Skeletal muscle tissue (tissue), 4 donors: ENCODE measurements around the gene PRR18. TPM values are rescaled to one million over a fixed set of nuclear protein-coding genes. Genes with fewer than 3 reads are reported as not detected.
A peak's percentile ranks its signal among the peaks of the same experiment; 100 is the strongest.

Source experiments
- H3K27ac ChIP-seq: one replicate; pipeline ENCODE4 v1.7.0; 2013; ENCODE audit warnings: mild to moderate bottlenecking, low read depth, low read length, inconsistent platforms
- H3K27me3 ChIP-seq, 3 donors: one replicate each; pipeline ENCODE4 v1.7.0; 2013; ENCODE audit warnings: low read length in 3 of 3; ENCODE audit not compliant: control insufficient read depth in 3 of 3, insufficient read depth in 3 of 3
- H3K36me3 ChIP-seq, 3 donors: one replicate each; pipeline ENCODE4 v1.7.0; 2013; ENCODE audit warnings: low read length in 3 of 3; ENCODE audit not compliant: control insufficient read depth in 3 of 3, insufficient read depth in 3 of 3
- H3K4me1 ChIP-seq, 3 donors: one replicate each; pipeline ENCODE4 v1.7.0; 2013; ENCODE audit warnings: low read length in 3 of 3, mild to moderate bottlenecking in 3 of 3; ENCODE audit not compliant: control insufficient read depth in 3 of 3, insufficient read depth in 3 of 3
- H3K4me3 ChIP-seq, 3 donors: one replicate each; pipeline ENCODE4 v1.7.0; 2013; ENCODE audit warnings: low read length in 3 of 3
- H3K9ac ChIP-seq, 3 donors: one replicate each; pipeline ENCODE4 v1.7.0; 2013; ENCODE audit warnings: low read length in 3 of 3, mild to moderate bottlenecking in 3 of 3, moderate library complexity in 2 of 3, low read depth in 1 of 3
- H3K9me3 ChIP-seq, 3 donors: one replicate each; pipeline ENCODE4 v1.7.0; 2013; ENCODE audit warnings: low read length in 3 of 3; ENCODE audit not compliant: control insufficient read depth in 3 of 3
- total RNA-seq: library from RNA; depleted of rRNA; stranded (reverse); fragments of >200 nt; gene quantifications from one replicate; pipeline ENCODE4 v1.2.3, GENCODE V29; 2014
- donor health status: Osteomylitis.

Gene PRR18
- total RNA-seq, 1 donor from 2014 or later, result 0.52 TPM

GRCh38 chr6:166267526-166267925, 40.7 kb downstream of the PRR18 start:
- H3K27ac ChIP-seq, result no peak overlapping the region
- no peaks in the 10 kb centered on the region for H3K36me3 ChIP-seq
- H3K4me1 ChIP-seq, result no peaks in the 10 kb centered on the region
- no peaks in the 10 kb centered on the region for H3K9me3 ChIP-seq
- H3K4me3 ChIP-seq, result no peak overlapping the region
- no peak overlapping the region for H3K9ac ChIP-seq
- H3K27me3 ChIP-seq, result peaks cover 4 to 15% (median 13%) of the 10 kb centered on the region in 3 donors

- Histone ChIP-seq H3K4me1 (no peaks in the 10 kb centered on the region), H3K4me3 (no peak overlapping the region), H3K9ac (no peak overlapping the region), H3K27ac (no peak overlapping the region), H3K9me3 (no peaks in the 10 kb centered on the region), H3K36me3 (no peaks in the 10 kb centered on the region), H3K27me3 (peaks cover 4 to 15% (median 13%) of the 10 kb centered on the region in 3 donors)
Measured at GRCh38 chr6:166266336-166266735, 41.9 kb downstream of the PRR18 start.

- Histone ChIP-seq H3K9me3 (no peaks in the 10 kb centered on the region), H3K4me1 (no peaks in the 10 kb centered on the region), H3K27me3 (peaks cover 0 to 7% (median 5%) of the 10 kb centered on the region in 3 donors), H3K9ac (no peak overlapping the region), H3K27ac (no peak overlapping the region), H3K4me3 (no peak overlapping the region), H3K36me3 (no peaks in the 10 kb centered on the region)
Measured at GRCh38 chr6:166262743-166263515, 45.3 kb downstream of the PRR18 start.

- H3K4me1 ChIP-seq, result no peaks in the 10 kb centered on the region
- peaks cover 3 to 15% (median 8%) of the 10 kb centered on the region in 3 donors for H3K27me3 ChIP-seq
- H3K9ac ChIP-seq, result no peak overlapping the region
- H3K36me3 ChIP-seq, result no peaks in the 10 kb centered on the region
- H3K4me3 ChIP-seq, result no peak overlapping the region
- H3K27ac ChIP-seq, result peak overlapping the region; percentile 65
- H3K9me3 ChIP-seq, result no peaks in the 10 kb centered on the region
Measured at GRCh38 chr6:166259296-166259977, 48.8 kb downstream of the PRR18 start.

GRCh38 chr6:166258854-166259276, 49.3 kb downstream of the PRR18 start:
- peaks cover 0 to under 1% (median 0%) of the 10 kb centered on the region in 3 donors for H3K4me1 ChIP-seq
- H3K27ac ChIP-seq, result peak overlapping the region; percentile 65
- no peaks in the 10 kb centered on the region for H3K36me3 ChIP-seq
- H3K9me3 ChIP-seq, result no peaks in the 10 kb centered on the region
- no peak overlapping the region for H3K9ac ChIP-seq
- H3K4me3 ChIP-seq, result no peak overlapping the region
- peaks cover 8 to 21% (median 9%) of the 10 kb centered on the region in 3 donors for H3K27me3 ChIP-seq

- Histone ChIP-seq H3K4me3 (no peak overlapping the region), H3K27me3 (peaks cover 16 to 30% (median 18%) of the 10 kb centered on the region in 3 donors), H3K27ac (no peak overlapping the region), H3K9me3 (no peaks in the 10 kb centered on the region), H3K36me3 (no peaks in the 10 kb centered on the region), H3K9ac (no peak overlapping the region), H3K4me1 (peaks cover 0 to 6% (median 0%) of the 10 kb centered on the region in 3 donors)
Measured at GRCh38 chr6:166257911-166258318, 50.3 kb downstream of the PRR18 start.

Other genes starting within 250 kb of the PRR18 start
- not detected for gene TBXT, start 140.5 kb downstream of the PRR18 start, total RNA-seq
- 20.9 TPM for gene SFT2D1, start 34.2 kb upstream of the PRR18 start, total RNA-seq
- gene MPC1, start 74.5 kb upstream of the PRR18 start, total RNA-seq, result 88.2 TPM